Stimulated activated CD4-positive, alpha-beta T cell treated with anti-CD3 and anti-CD28 coated beads, TNF-alpha, amount 100 ng/mL, for 24 hours (primary cell): ENCODE results near the gene CC2D1A.
"Not testable (repeated sequence)": the region's sequence is repeated elsewhere in the genome, so short reads cannot be mapped to it uniquely, and the experiment has no call there.

ENCODE experiments used
- DNase-seq, 3 experiments: peaks; one replicate each; pipeline ENCODE4 v3.0.0-alpha.2; 2020; ENCODE audit warnings: low read depth in 3 of 3

Gene CC2D1A

GRCh38 chr19:13962699-13963602 is 57.0 kb downstream of the CC2D1A start:
- DNase-seq, result no peak

GRCh38 chr19:13963603-13964105 is 57.7 kb downstream of the CC2D1A start:
- DNase-seq, result no peak

DNA sequence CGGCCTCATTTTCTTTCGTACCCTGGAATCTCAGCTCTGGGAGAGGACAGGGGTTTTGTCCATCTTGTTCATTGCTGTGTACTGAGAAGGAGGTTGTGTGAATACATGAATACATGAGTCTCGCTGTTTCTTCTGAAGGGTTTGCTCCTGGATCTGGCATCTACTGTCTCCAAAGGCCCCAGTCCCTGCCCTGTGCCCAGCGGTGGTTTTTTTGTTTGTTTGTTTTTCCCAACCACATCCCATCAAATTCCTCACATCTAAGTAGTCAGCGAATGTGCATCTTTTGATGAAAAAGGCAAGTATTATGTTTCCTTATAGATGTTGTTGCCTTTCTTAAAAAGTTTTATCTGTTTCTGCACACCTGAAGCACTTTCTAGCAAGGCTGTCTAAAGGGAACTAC is 58.8 kb downstream of the CC2D1A start:
- DNase-seq, result no peak

- no peak for DNase-seq
Observed at GRCh38 chr19:13965377-13965896, 59.4 kb downstream of the CC2D1A start.

DNA sequence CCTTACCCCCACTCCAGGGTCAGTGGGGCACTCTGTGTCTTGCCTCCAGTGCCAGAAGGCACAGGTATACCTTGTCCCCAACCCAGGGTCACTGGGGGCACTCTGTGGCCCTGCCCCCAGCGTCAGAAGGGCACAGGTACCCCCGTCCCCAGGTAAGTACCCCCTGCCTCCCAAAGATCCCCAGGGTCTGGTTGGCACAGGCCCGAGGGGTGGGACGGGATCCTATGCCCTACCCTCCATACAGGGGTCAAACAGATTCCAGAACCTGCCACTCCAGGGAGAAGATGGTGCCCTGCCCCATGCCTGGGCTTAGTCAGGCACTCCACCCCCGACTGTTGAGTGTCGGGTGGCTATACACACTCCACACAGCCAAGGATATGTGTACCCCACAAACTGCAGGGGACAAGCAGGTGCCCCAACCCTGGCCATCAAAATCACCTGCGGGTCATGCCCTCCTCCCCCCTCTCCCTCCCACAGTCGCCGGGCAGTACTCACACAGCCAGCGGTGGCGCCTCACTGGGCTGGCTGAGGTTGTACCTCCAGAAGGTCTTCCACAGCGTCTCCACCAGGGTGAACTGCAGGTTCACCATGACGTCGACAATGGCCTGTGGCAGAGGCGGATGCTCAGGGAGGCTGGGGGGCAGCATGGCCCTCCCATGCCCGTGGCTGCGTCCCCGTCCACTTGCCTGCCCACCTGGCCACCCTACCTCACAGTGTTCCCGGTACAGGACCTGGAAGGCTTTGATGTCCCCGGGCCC is 60.1 kb downstream of the CC2D1A start:
- no peak for DNase-seq

- DNase-seq, result no peak
Observed at GRCh38 chr19:13966684-13967128, 60.7 kb downstream of the CC2D1A start.

GRCh38 chr19:13967206-13967605 is 61.2 kb downstream of the CC2D1A start:
- not testable (repeated sequence) for DNase-seq

GRCh38 chr19:13968383-13968935 is 62.5 kb downstream of the CC2D1A start:
- no peak for DNase-seq

DNA sequence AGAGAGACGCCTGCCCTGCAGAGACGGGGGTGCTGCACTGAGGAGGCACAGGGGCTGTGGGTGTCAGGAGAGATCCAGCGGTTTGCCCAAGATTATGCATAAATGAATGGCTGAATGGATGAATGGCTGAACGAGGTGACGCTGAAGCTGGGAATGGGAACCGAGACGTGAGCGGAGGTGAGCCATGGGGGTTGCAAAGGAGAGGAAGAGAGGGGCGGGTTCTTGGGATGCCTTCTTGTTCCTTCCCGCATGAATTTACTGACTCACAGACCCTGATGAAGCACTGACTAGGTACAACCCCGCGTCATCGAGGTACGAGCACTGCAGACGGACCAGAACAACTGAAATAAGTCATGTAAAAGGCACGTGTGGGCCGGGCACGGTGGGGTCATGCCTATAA is 63.0 kb downstream of the CC2D1A start:
- no peak for DNase-seq

DNA sequence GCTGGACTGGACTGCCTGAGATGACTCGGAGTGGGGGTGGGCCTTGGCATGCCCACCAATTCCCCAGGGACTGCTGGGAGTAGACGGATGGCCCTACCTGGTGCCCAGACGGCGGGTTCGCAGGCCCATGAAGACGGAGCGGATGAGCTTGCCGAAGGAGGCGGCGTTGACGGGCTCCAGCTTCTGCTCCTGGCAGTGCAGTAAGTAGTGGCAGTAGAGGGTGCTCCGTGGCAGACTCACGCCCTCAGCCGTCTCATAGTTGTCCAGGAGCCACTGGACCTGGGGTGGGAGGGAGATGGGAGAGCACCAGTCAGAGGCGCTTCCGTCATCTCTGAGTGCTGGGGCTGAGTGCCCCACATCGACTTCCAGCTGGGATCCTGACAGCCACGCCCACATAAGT is 63.9 kb downstream of the CC2D1A start:
- no peak for DNase-seq

DNA sequence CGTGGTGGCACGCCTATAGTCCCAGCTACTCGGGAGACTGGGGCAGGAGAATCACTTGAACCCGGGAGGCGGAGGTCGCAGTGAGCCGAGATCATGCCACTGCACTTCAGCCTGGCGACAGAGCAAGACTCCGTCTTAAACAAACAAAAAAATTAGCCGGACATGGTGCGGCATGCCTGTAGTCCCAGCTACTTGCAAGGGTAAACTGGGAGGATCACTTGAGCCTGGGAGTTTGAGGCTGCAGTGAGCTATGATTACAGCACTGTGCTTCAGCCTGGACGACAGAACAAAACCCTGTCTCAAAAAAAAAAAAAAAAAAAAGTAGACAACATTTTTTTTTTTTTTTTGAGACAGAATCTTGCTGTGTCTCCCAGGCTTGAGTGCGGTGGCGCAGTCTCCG is 65.9 kb downstream of the CC2D1A start:
- not testable (repeated sequence) for DNase-seq

DNA sequence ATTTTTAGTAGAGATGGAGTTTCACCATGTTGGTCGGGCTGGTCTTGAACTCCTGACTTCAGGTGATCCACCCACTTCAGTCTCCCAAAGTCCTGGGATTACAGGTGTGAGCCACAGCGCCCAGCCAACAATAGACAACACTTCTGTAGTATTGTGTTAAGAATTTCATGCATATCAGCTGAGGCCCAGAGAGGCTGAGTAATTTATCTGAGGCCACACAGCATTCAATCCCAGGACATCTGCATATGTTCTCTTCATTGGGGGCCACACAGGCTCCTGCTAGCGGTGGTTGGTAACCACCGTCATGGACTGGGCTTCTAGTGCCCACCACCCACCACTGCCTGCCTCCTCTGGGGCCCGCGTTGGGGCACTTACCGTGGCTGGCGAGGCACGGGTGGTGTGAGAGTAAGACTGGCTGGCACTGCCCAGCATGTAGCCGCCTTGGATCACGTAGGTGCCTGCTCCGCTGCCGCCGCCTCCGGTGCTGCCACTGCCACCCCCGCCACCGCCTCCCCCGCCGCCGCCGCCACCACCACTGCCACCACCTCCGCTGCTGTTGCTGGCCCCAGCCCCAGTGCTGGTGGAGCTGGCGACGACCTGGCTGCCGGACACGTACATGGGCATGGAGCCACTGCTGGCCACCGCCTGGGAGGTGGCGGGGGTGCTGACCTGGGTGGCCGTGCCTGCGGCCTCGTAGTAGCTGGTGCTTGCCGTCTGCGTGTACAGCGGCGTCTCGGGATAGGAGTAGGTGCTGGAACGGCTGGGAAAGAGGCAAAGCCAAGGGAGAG is 66.6 kb downstream of the CC2D1A start:
- no peak for DNase-seq

DNA sequence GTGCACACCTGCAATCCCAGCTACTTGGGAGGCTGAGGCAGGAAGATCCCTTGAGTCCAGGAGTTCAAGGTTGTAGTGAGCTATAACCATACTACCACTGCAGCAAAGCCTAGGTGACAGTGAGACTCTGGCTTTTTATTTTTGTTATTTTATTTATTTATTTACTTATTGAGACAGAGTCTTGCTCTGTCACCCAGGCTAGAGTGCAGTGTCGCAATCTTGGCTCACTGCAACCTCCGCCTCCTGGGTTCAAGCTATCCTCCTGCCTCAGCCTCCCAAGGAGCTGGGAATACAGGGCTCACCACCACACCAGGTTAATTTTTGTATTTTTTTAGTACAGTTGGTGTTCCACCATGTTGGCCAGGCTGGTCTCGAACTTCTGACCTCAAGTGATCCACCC is 67.5 kb downstream of the CC2D1A start:
- not testable (repeated sequence) for DNase-seq

DNA sequence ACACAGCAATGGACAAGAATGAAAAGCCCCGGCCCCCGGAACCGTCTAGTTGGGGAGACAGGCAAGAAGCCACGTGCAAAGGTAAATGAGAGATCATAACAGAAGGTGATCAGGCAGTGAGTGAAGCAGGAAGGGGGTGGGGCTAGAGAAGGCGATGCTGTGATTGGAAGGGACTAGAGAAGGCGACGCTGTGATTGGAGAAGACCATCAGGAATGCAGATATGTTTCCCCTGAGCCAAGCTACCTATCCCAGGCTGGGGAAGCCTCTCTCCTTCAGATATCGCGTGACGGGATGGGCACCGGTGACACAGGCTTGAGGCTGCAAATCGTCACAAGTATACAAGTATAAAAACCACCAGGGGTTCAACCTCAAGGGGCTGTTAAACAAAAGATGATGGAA is 68.1 kb downstream of the CC2D1A start:
- no peak for DNase-seq

GRCh38 chr19:13975870-13976269 is 69.9 kb downstream of the CC2D1A start:
- DNase-seq, result no peak

DNA sequence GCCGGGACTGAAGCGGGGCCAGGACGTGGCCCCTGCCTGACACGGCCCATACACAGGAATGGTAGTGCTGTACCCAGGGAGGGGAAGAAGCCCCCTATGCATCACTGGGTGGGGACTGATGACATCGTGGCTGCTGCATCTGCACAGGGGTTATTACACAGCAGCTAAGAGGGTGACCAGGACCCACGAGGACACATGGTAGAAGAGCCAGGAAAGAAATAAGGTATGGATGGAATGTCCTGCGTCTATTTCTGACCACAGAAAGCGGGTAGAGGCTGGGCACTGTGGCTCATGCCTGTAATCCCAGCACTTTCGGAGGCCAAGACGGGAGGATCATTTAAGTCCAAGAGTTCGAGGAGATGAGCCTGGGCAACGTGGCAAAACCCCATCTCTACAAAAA is 70.4 kb downstream of the CC2D1A start:
- DNase-seq, result no peak

DNA sequence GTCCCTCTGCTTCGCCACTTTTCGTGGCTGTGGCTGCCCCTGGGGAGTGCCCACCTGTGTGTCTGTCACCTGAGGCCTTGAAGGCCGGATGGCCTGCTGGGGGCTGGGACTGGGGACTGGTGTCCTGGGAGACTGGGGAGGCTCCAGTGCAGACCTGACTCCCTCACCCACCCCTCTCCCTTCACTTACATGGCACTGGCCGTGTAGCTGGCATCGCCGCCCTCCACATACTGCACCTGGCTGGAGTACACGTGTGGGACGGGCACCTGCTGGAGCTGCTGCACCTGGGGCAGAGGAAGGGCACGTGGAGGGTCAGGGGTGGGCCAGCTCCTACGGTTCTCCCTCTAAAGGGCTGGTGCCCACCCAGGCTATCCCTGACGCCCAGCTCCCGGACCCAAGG is 71.8 kb downstream of the CC2D1A start:
- DNase-seq, result no peak

GRCh38 chr19:13978351-13979243 is 72.6 kb downstream of the CC2D1A start:
- DNase-seq, result peak in 1 of 3 experiments; percentile 43

- no peak for DNase-seq
Observed at GRCh38 chr19:13979244-13979615, 73.2 kb downstream of the CC2D1A start.

GRCh38 chr19:13979686-13980085 is 73.7 kb downstream of the CC2D1A start:
- DNase-seq, result no peak
